Endodermal cell (in vitro differentiated cells): Measurements from ENCODE around the gene SLC26A6. TPM values are rescaled to one million over a fixed set of nuclear protein-coding genes. Genes with fewer than 3 reads are reported as not detected.

Experiments used
- DNase-seq: peaks from one replicate; pipeline ENCODE4 v3.0.0-alpha.2; 2017
- H3K27ac ChIP-seq: 2 replicates; pipeline ENCODE4 v1.5.1; 2013; ENCODE audit warnings: mild to moderate bottlenecking, low read depth, low read length, moderate library complexity
- H3K27me3 ChIP-seq: 2 replicates; pipeline ENCODE4 v1.6.1; 2013; ENCODE audit warnings: mild to moderate bottlenecking, low read length, moderate library complexity; ENCODE audit not compliant: insufficient read depth, control insufficient read depth, poor library complexity, severe bottlenecking
- H3K36me3 ChIP-seq: 2 replicates; pipeline ENCODE4 v1.7.0; 2013; ENCODE audit warnings: mild to moderate bottlenecking, low read length, moderate library complexity; ENCODE audit not compliant: control insufficient read depth, insufficient read depth
- H3K4me1 ChIP-seq: one replicate; pipeline ENCODE4 v1.7.0; 2013; ENCODE audit warnings: low read length; ENCODE audit not compliant: control insufficient read depth, insufficient read depth
- H3K4me3 ChIP-seq: 2 replicates; pipeline ENCODE4 v1.5.1; 2013; ENCODE audit warnings: mild to moderate bottlenecking, low read length, moderate library complexity
- H3K9ac ChIP-seq: 2 replicates; pipeline ENCODE4 v1.6.1; 2013; ENCODE audit warnings: mild to moderate bottlenecking, low read length, moderate library complexity; ENCODE audit not compliant: poor library complexity, severe bottlenecking; ENCODE audit errors: extremely low read depth
- H3K9me3 ChIP-seq: 2 replicates; pipeline ENCODE4 v1.6.1; 2013; ENCODE audit warnings: mild to moderate bottlenecking, low read length, moderate library complexity; ENCODE audit not compliant: control insufficient read depth
- H3K27ac Mint-ChIP-seq: 2 replicates; pipeline ENCODE4 v1.8.0; 2020; ENCODE audit warnings: mixed read lengths
- H3K27me3 Mint-ChIP-seq: 2 replicates; pipeline ENCODE4 v1.8.0; 2021; ENCODE audit warnings: mild to moderate bottlenecking, mixed read lengths; ENCODE audit not compliant: insufficient read depth
- H3K36me3 Mint-ChIP-seq: 2 replicates; pipeline ENCODE4 v1.8.0; 2020; ENCODE audit warnings: low read depth, mixed read lengths
- H3K4me1 Mint-ChIP-seq: 2 replicates; pipeline ENCODE4 v1.8.0; 2020; ENCODE audit warnings: mixed read lengths
- H3K4me3 Mint-ChIP-seq: 2 replicates; pipeline ENCODE4 v1.8.0; 2020; ENCODE audit warnings: mild to moderate bottlenecking, moderate library complexity, mixed read lengths
- H3K9me3 Mint-ChIP-seq: 2 replicates; pipeline ENCODE4 v1.8.0; 2020; ENCODE audit warnings: mild to moderate bottlenecking, mixed read lengths
- WGBS, 2 experiments: methylation state at CpG; one replicate each; pipeline versions ENCODE4 v1.1.5 to v1.1.7; 2013; ENCODE audit warnings: missing lambda C conversion rate in 2 of 2, mixed read lengths in 1 of 2; ENCODE audit not compliant: insufficient coverage in 1 of 2, insufficient read length in 1 of 2; 5-methylcytosine and 5-hydroxymethylcytosine counted together
- total RNA-seq, 2 donors: library from RNA; stranded (reverse); fragmentation: NEBNext Ultra II Directional in 1 of 2; extraction: Animal tissue kit (Norgen Biotek cat#: 25700) in 1 of 2; gene quantifications; 2 replicates in 1 of 2; 3 replicates in 1 of 2; pipeline ENCODE4 v1.2.1, GENCODE V29; 2021
- TF ChIP-seq, protein P1 (sequence below): fragments of 200-600 bp; sonication (generic); conservative IDR thresholded peaks from 2 replicates; pipeline ENCODE4 v1.5.0; 2021; ENCODE audit warnings: antibody characterized with exemption, mild to moderate bottlenecking

The SLC26A6 gene
- total RNA-seq, 2 donors from 2014 or later: 65.1 to 75.6 TPM

DNA sequence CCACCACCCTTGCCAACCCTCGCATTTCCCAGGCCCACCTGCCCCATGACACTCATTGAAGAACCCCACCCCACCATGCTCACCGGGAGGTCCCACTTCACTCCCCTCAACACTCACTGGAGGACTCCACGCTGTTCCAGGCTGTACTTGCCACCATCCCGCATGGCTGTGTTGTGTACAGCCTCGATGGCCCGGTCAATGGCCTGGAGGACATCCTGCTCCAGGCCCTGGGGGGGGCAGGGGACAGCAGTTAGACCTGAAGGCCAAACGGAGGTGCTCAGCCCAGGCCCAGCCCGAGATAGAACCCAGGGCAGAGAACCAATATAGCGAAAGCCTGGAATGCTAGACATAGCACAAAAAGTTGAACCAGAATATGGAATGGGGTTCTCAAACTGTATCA, 47.5 kb upstream of the SLC26A6 start:
- peaks cover 63% of the 10 kb centered on the region for H3K36me3 ChIP-seq
- peaks cover 9% of the 10 kb centered on the region for H3K4me1 ChIP-seq
- WGBS, 2 experiments: 94 to 95% methylated on average over 4 to 9 of the region's 9 CpGs
- peaks cover 13% of the 10 kb centered on the region for H3K4me1 Mint-ChIP-seq
- H3K27ac Mint-ChIP-seq: no peak overlapping the region
- H3K9me3 ChIP-seq: no peaks in the 10 kb centered on the region
- no peak overlapping the region for H3K4me3 Mint-ChIP-seq
- TF ChIP-seq, protein P1, sequence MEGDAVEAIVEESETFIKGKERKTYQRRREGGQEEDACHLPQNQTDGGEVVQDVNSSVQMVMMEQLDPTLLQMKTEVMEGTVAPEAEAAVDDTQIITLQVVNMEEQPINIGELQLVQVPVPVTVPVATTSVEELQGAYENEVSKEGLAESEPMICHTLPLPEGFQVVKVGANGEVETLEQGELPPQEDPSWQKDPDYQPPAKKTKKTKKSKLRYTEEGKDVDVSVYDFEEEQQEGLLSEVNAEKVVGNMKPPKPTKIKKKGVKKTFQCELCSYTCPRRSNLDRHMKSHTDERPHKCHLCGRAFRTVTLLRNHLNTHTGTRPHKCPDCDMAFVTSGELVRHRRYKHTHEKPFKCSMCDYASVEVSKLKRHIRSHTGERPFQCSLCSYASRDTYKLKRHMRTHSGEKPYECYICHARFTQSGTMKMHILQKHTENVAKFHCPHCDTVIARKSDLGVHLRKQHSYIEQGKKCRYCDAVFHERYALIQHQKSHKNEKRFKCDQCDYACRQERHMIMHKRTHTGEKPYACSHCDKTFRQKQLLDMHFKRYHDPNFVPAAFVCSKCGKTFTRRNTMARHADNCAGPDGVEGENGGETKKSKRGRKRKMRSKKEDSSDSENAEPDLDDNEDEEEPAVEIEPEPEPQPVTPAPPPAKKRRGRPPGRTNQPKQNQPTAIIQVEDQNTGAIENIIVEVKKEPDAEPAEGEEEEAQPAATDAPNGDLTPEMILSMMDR: no peak
- H3K27ac ChIP-seq: no peak overlapping the region
- H3K4me3 ChIP-seq: no peak overlapping the region
- H3K27me3 ChIP-seq: no peaks in the 10 kb centered on the region
- DNase-seq: no peak
- H3K27me3 Mint-ChIP-seq: no peaks in the 10 kb centered on the region
- no peaks in the 10 kb centered on the region for H3K9me3 Mint-ChIP-seq
- H3K36me3 Mint-ChIP-seq: peaks cover 52% of the 10 kb centered on the region
- no peak overlapping the region for H3K9ac ChIP-seq

DNA sequence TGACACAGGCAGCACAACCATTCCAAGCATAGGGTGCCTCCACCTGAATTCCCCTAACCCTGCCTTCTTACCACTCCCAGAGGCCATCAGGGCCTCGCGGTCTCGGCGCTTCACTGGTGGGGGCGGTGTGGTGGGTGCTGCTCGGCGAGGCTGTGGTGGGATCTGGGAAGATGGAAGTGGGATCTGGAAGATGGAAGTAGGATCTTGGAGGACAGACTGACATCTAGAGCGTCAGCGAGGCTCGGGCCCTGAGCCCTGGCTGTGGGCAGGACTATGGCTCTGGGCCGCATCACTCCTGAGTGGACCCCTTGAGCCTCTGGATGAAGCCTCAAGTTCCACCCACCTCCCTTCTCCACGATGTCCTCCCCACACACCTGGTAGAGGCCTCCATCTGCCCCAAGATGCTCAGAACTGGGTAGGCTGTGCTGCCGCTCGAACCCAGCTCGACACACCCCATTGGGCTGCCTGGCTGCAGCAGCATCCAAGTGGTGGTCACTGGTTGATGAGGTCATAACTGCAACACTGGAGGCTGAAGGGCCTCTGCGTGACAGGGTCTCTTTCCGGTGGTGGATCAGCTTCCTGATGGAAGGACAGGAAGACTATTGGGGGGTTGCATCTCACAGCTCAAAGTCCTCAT, 46.8 kb upstream of the SLC26A6 start:
- Mint-ChIP-seq H3K27me3 (no peaks in the 10 kb centered on the region), H3K9me3 (no peaks in the 10 kb centered on the region), H3K36me3 (peaks cover 52% of the 10 kb centered on the region), H3K4me1 (peaks cover 13% of the 10 kb centered on the region), H3K27ac (no peak overlapping the region), H3K4me3 (no peak overlapping the region)
- Histone ChIP-seq H3K9me3 (no peaks in the 10 kb centered on the region), H3K27ac (no peak overlapping the region), H3K4me1 (peaks cover 9% of the 10 kb centered on the region), H3K27me3 (no peaks in the 10 kb centered on the region), H3K4me3 (no peak overlapping the region), H3K36me3 (peaks cover 58% of the 10 kb centered on the region), H3K9ac (no peak overlapping the region)
- 95 to 100% methylated on average over 5 to 17 of the region's 17 CpGs for WGBS, 2 experiments
- TF ChIP-seq, protein P1: no peak
- no peak for DNase-seq

DNA sequence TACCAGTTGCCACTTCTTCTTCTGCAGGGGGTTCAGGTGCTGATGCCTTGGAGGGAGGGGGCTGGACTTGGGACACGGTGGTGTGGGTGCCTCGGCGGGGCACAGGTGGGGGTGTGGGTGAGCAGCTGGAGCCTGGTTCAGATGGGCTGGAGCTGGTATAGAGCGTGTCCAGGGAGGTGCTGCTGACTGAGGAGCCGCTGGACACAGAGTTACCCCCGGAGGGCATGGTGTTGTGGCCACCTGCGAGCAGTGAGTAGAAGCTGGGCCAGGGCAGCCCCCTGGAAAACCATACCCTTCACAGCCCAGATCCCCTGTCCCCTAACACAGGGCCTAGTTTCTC, 46.2 kb upstream of the SLC26A6 start:
- H3K27ac Mint-ChIP-seq: no peak overlapping the region
- 87 to 95% methylated on average over 3 to 7 of the region's 7 CpGs for WGBS, 2 experiments
- Histone ChIP-seq H3K9ac (no peak overlapping the region), H3K4me3 (no peak overlapping the region), H3K27ac (no peak overlapping the region), H3K9me3 (no peaks in the 10 kb centered on the region), H3K27me3 (no peaks in the 10 kb centered on the region), H3K36me3 (peaks cover 56% of the 10 kb centered on the region), H3K4me1 (peaks cover 9% of the 10 kb centered on the region)
- TF ChIP-seq, protein P1: no peak
- peaks cover 12% of the 10 kb centered on the region for H3K4me1 Mint-ChIP-seq
- H3K36me3 Mint-ChIP-seq: peaks cover 52% of the 10 kb centered on the region
- no peaks in the 10 kb centered on the region for H3K27me3 Mint-ChIP-seq
- H3K9me3 Mint-ChIP-seq: no peaks in the 10 kb centered on the region
- DNase-seq: no peak
- no peak overlapping the region for H3K4me3 Mint-ChIP-seq
